ENCODE measurements around the gene MYLK3. TPM values are rescaled to one million over a fixed set of nuclear protein-coding genes. Genes with fewer than 3 reads are reported as not detected.
"Not testable (repeated sequence)": the region's sequence is repeated elsewhere in the genome, so short reads cannot be mapped to it uniquely, and the experiment has no call there.

Gene MYLK3
- total and polyA plus RNA-seq, 5 experiments from 2014 or later = 0.10 to 0.36 TPM; not detected in 3

- Mint-ChIP-seq H3K4me1 (peaks cover 0 to 7% (median 2%) of the 10 kb centered on the region in 4 donors), H3K4me3 (no peak overlapping the region), H3K27me3 (no peaks in the 10 kb centered on the region), H3K27ac (no peak overlapping the region), H3K9me3 (no peaks in the 10 kb centered on the region), H3K36me3 (peaks cover 0 to 6% (median 4%) of the 10 kb centered on the region in 3 donors)
- POLR2A ChIA-PET = interaction anchor here (1.2 kb wide), 1 partner anchor 16 kb away, joined by 5 read pairs; no protein-coding TSS in a partner anchor
- ATAC-seq (no peak), DNase-seq (no peak)
These were observed 54.5 kb downstream of the MYLK3 start for GRCh38 chr16:46693598-46693997.

GRCh38 chr16:46691726-46692125, 56.4 kb downstream of the MYLK3 start:
- no peak for ATAC-seq
- H3K4me1 Mint-ChIP-seq = peaks cover 12 to 24% (median 18%) of the 10 kb centered on the region in 4 donors
- H3K9me3 Mint-ChIP-seq = no peaks in the 10 kb centered on the region
- no peak for DNase-seq
- POLR2A ChIA-PET = no interaction called here
- H3K36me3 Mint-ChIP-seq = peaks cover 0 to 4% (median 4%) of the 10 kb centered on the region in 3 donors
- peak overlapping the region in 1 of 10 donors; percentile 46 for H3K27ac Mint-ChIP-seq
- H3K27me3 Mint-ChIP-seq = no peaks in the 10 kb centered on the region
- peak overlapping the region in 1 of 10 donors; percentile 50 for H3K4me3 Mint-ChIP-seq

- Mint-ChIP-seq H3K9me3 (no peaks in the 10 kb centered on the region), H3K4me3 (no peak overlapping the region), H3K27me3 (no peaks in the 10 kb centered on the region), H3K27ac (peak overlapping the region in 1 of 10 donors; percentile 46), H3K36me3 (peaks cover 0 to under 1% (median 0%) of the 10 kb centered on the region in 3 donors), H3K4me1 (peaks cover 14 to 35% (median 26%) of the 10 kb centered on the region in 4 donors)
- ATAC-seq = no peak
- DNase-seq = no peak
- POLR2A ChIA-PET = interaction anchor here (0.6 to 2.0 kb wide), 2 partner anchors 264 to 283 kb away, joined by 3 to 7 read pairs; partner anchors contain the start of gene DNAJA2
These were observed 57.6 kb downstream of the MYLK3 start for GRCh38 chr16:46690281-46691178.

- POLR2A ChIA-PET = interaction anchor here (0.6 to 2.0 kb wide), 2 partner anchors 265 to 284 kb away, joined by 3 to 7 read pairs; partner anchors contain the start of gene DNAJA2
- Mint-ChIP-seq H3K27ac (no peak within 1 kb of the TSS), H3K36me3 (no peaks in the 10 kb centered on the region), H3K27me3 (no peaks in the 10 kb centered on the region), H3K4me1 (peaks cover 16 to 44% (median 34%) of the 10 kb centered on the region in 4 donors), H3K4me3 (no peak within 1 kb of the TSS), H3K9me3 (no peaks in the 10 kb centered on the region)
- ATAC-seq (peak; percentile 77 to 79), DNase-seq (peak; percentile 92 to 100 (median 96))
These were observed 58.5 kb downstream of the MYLK3 start, which contains the start of gene ORC6 for GRCh38 chr16:46689365-46690280. Gene ORC6, plus strand, starts transcription at chr16:46689659. Its CDS starts 47 bp downstream, at chr16:46689706.

GRCh38 chr16:46688654-46689364, 59.3 kb downstream of the MYLK3 start, which contains the start of gene VPS35:
Gene VPS35, minus strand, starts transcription at chr16:46689178. Its CDS starts 45 bp downstream, at chr16:46689133.
- Mint-ChIP-seq H3K4me1 (peaks cover 19 to 52% (median 42%) of the 10 kb centered on the region in 4 donors), H3K27me3 (no peaks in the 10 kb centered on the region), H3K36me3 (no peaks in the 10 kb centered on the region), H3K27ac (no peak within 1 kb of the TSS), H3K4me3 (no peak within 1 kb of the TSS), H3K9me3 (no peaks in the 10 kb centered on the region)
- ATAC-seq (peak; percentile 89 to 90), DNase-seq (peak in 9 of 10 donors; percentile 98 to 100 (median 99))
- POLR2A ChIA-PET = interaction anchor here (2.0 kb wide), 1 partner anchor 284 kb away, joined by 7 read pairs; the partner anchor contains the start of gene DNAJA2

GRCh38 chr16:46688101-46688653, 60.0 kb downstream of the MYLK3 start:
- peaks cover 20 to 57% (median 47%) of the 10 kb centered on the region in 4 donors for H3K4me1 Mint-ChIP-seq
- no peak for ATAC-seq
- no peak for DNase-seq
- H3K27me3 Mint-ChIP-seq = no peaks in the 10 kb centered on the region
- no peak overlapping the region for H3K4me3 Mint-ChIP-seq
- H3K36me3 Mint-ChIP-seq = no peaks in the 10 kb centered on the region
- no peak overlapping the region for H3K27ac Mint-ChIP-seq
- POLR2A ChIA-PET = no interaction called here
- H3K9me3 Mint-ChIP-seq = no peaks in the 10 kb centered on the region

- ATAC-seq (no peak), DNase-seq (no peak)
- Mint-ChIP-seq H3K4me1 (peaks cover 21 to 61% (median 51%) of the 10 kb centered on the region in 4 donors), H3K9me3 (no peaks in the 10 kb centered on the region), H3K27me3 (no peaks in the 10 kb centered on the region), H3K36me3 (peaks cover 0 to 1% (median 0%) of the 10 kb centered on the region in 3 donors), H3K4me3 (no peak overlapping the region), H3K27ac (peak overlapping the region in 5 of 10 donors; percentile 6 to 44 (median 24))
- POLR2A ChIA-PET = no interaction called here
These were observed 60.7 kb downstream of the MYLK3 start for GRCh38 chr16:46687486-46687885.

GRCh38 chr16:46686815-46687473, 61.2 kb downstream of the MYLK3 start:
- Mint-ChIP-seq H3K4me1 (peaks cover 23 to 60% (median 55%) of the 10 kb centered on the region in 4 donors), H3K9me3 (no peaks in the 10 kb centered on the region), H3K27me3 (no peaks in the 10 kb centered on the region), H3K4me3 (peak overlapping the region in 3 of 10 donors; percentile 7 to 40 (median 15)), H3K36me3 (peaks cover 0 to 7% (median 0%) of the 10 kb centered on the region in 3 donors), H3K27ac (peak overlapping the region in 4 of 10 donors; percentile 6 to 26 (median 21))
- DNase-seq (no peak), ATAC-seq (no peak)
- POLR2A ChIA-PET = no interaction called here

GRCh38 chr16:46681867-46682266, 66.3 kb downstream of the MYLK3 start:
- POLR2A ChIA-PET = not testable (repeated sequence)

GRCh38 chr16:46677943-46678342, 70.2 kb downstream of the MYLK3 start:
- peaks cover 4 to 86% (median 12%) of the 10 kb centered on the region in 3 donors for H3K36me3 Mint-ChIP-seq

More at GRCh38 chr16:46681867-46682266, 66.3 kb downstream of the MYLK3 start:
- not testable (repeated sequence) for ATAC-seq, DNase-seq, H3K27me3 Mint-ChIP-seq, H3K4me3 Mint-ChIP-seq, H3K9me3 Mint-ChIP-seq
- Mint-ChIP-seq H3K27ac (peak overlapping the region in 1 of 10 donors; percentile 34), H3K36me3 (peaks cover 2 to 54% (median 12%) of the 10 kb centered on the region in 3 donors), H3K4me1 (peaks cover 15 to 43% (median 38%) of the 10 kb centered on the region in 4 donors)

More at GRCh38 chr16:46677943-46678342, 70.2 kb downstream of the MYLK3 start:
- POLR2A ChIA-PET = interaction anchor here (0.7 to 1.0 kb wide), 2 partner anchors 15 to 82 kb away, joined by 3 to 5 read pairs; no protein-coding TSS in a partner anchor
- H3K4me1 Mint-ChIP-seq, H3K27ac Mint-ChIP-seq, H3K4me3 Mint-ChIP-seq, H3K9me3 Mint-ChIP-seq, ATAC-seq, DNase-seq, H3K27me3 Mint-ChIP-seq: not testable (repeated sequence)

Data from naive thymus-derived CD8-positive, alpha-beta T cell (primary cell).